SK-N-SH (cell line): ENCODE data around the gene CDK5RAP2. TPM values are rescaled to one million over a fixed set of nuclear protein-coding genes. Genes with fewer than 3 reads are reported as not detected.
A peak's percentile ranks its signal among the peaks of the same experiment; 100 is the strongest.

Source experiments
- CTCF ChIA-PET: fragments of 300-600, 350-600 bp; formaldehyde crosslinking; extraction: SDS; loops from one replicate; lab custom pipeline; 2021; lab: Yijun Ruan, JAX
- POLR2A ChIA-PET: fragments of 350-600 bp; sonication (Branson Sonifier 250); formaldehyde crosslinking; extraction: SDS; loops from one replicate; lab custom pipeline; 2020; ENCODE audit warnings: antibody characterized with exemption, inconsistent platforms; lab: Yijun Ruan, JAX
- DNase-seq: peaks from one replicate; pipeline ENCODE4 v3.0.0; 2012
- H2AFZ ChIP-seq: fragments of 200-600 bp; sonication (generic); 2 replicates; pipeline ENCODE4 v1.8.1; 2016; ENCODE audit warnings: antibody characterized with exemption, mild to moderate bottlenecking, low read depth
- H3F3A ChIP-seq: fragments of 200-600 bp; sonication (generic); replicated peaks from 2 replicates; pipeline ENCODE3; 2016; ENCODE audit warnings: antibody characterized with exemption, mild to moderate bottlenecking; ENCODE audit not compliant: insufficient read depth
- H3K27ac ChIP-seq, 2 experiments: fragments of 200-500 bp in 1 of 2; fragments of 200-600 bp in 1 of 2; sonication (Bioruptor generic) in 1 of 2; sonication (generic), shearing (Covaris generic) in 1 of 2; 2 replicates each; pipeline versions ENCODE4 v1.5.1 to v1.6.1; 2014 to 2016; ENCODE audit warnings: low read depth in 2 of 2, inconsistent platforms in 1 of 2, low read length in 1 of 2, mild to moderate bottlenecking in 1 of 2, mixed read lengths in 1 of 2
- H3K27me3 ChIP-seq: fragments of 200-600 bp; sonication (generic), shearing (Covaris generic); 2 replicates; pipeline ENCODE4 v1.6.1; 2016; ENCODE audit warnings: mixed run types; ENCODE audit not compliant: insufficient read depth
- H3K36me3 ChIP-seq, 2 experiments: fragments of 200-500 bp in 1 of 2; fragments of 200-600 bp in 1 of 2; sonication (Bioruptor generic) in 1 of 2; sonication (generic) in 1 of 2; replicated peaks in 1 of 2; 2 replicates each; pipeline versions ENCODE3 to v1.5.1; 2014 to 2016; ENCODE audit warnings: low read length in 1 of 2, mild to moderate bottlenecking in 1 of 2; ENCODE audit not compliant: insufficient read depth in 2 of 2, control insufficient read depth in 1 of 2
- H3K4me1 ChIP-seq, 2 experiments: fragments of 200-500 bp in 1 of 2; fragments of 200-600 bp in 1 of 2; sonication (Bioruptor generic) in 1 of 2; sonication (generic), shearing (Covaris generic) in 1 of 2; 2 replicates each; pipeline versions ENCODE4 v1.5.1 to v1.6.1; 2014 to 2016; ENCODE audit warnings: low read depth in 1 of 2, low read length in 1 of 2, mixed run types in 1 of 2; ENCODE audit not compliant: insufficient read depth in 2 of 2, control insufficient read depth in 1 of 2
- H3K4me2 ChIP-seq: fragments of 200-600 bp; sonication (generic), shearing (Covaris generic); 2 replicates; pipeline ENCODE4 v1.6.1; 2017; ENCODE audit warnings: mixed run types
- H3K4me3 ChIP-seq, 2 experiments: fragments of 200-500 bp in 1 of 2; fragments of 200-600 bp in 1 of 2; sonication (Bioruptor generic) in 1 of 2; sonication (generic), shearing (Covaris generic) in 1 of 2; 2 replicates each; pipeline versions ENCODE4 v1.5.1 to v1.8.1; 2014 to 2016; ENCODE audit warnings: low read depth in 2 of 2, inconsistent platforms in 1 of 2, low read length in 1 of 2, mild to moderate bottlenecking in 1 of 2, mixed read lengths in 1 of 2, moderate library complexity in 1 of 2
- H3K79me2 ChIP-seq: fragments of 200-600 bp; sonication (generic); 2 replicates; pipeline ENCODE4 v1.8.1; 2017; ENCODE audit warnings: mild to moderate bottlenecking; ENCODE audit not compliant: insufficient read depth
- H3K9ac ChIP-seq: fragments of 200-600 bp; sonication (generic); 2 replicates; pipeline ENCODE4 v1.6.1; 2017; ENCODE audit warnings: mixed run types
- H3K9me2 ChIP-seq: fragments of 200-600 bp; sonication (generic); 2 replicates; pipeline ENCODE4 v1.6.1; 2017; ENCODE audit warnings: mixed run types
- H3K9me3 ChIP-seq: fragments of 200-600 bp; sonication (generic); 2 replicates; pipeline ENCODE4 v1.6.1; 2017; ENCODE audit warnings: mixed run types, mild to moderate bottlenecking, moderate library complexity
- H4K20me1 ChIP-seq: fragments of 200-600 bp; sonication (generic); 2 replicates; pipeline ENCODE4 v1.6.1; 2017; ENCODE audit warnings: mild to moderate bottlenecking, mixed run types; ENCODE audit not compliant: insufficient read depth
- EP300 ChIP-seq, 2 experiments: IDR thresholded peaks; 2 replicates each; pipeline versions ENCODE4 v1.4.0 to v1.6.1; 2012; ENCODE audit warnings: borderline replicate concordance in 1 of 2, low read depth in 1 of 2, low read length in 1 of 2
- FOXJ3 ChIP-seq: sonication (generic); formaldehyde crosslinking; IDR thresholded peaks from 2 replicates; pipeline ENCODE4 v1.5.1; 2020; ENCODE audit warnings: mild to moderate bottlenecking, missing genetic modification reagents
- GATA2 ChIP-seq: sonication (generic); formaldehyde crosslinking; IDR thresholded peaks from 2 replicates; pipeline ENCODE4 v1.5.0; 2020; ENCODE audit warnings: mild to moderate bottlenecking, missing genetic modification reagents
- NFIC ChIP-seq: IDR thresholded peaks from 2 replicates; pipeline ENCODE4 v1.4.0; 2012; ENCODE audit warnings: borderline replicate concordance
- NRF1 ChIP-seq: IDR thresholded peaks from 2 replicates; pipeline ENCODE4 v1.6.1; 2012; ENCODE audit warnings: low read depth, mild to moderate bottlenecking, low read length
- RAD21 ChIP-seq: IDR thresholded peaks from 2 replicates; pipeline ENCODE4 v1.6.1; 2012; ENCODE audit warnings: mild to moderate bottlenecking, low read length
- RCOR1 ChIP-seq: fragments of 150-350 bp; IDR thresholded peaks from 2 replicates; pipeline ENCODE4 v1.6.1; 2017; ENCODE audit warnings: antibody characterized with exemption, low read length
- RFX5 ChIP-seq: IDR thresholded peaks from 2 replicates; pipeline ENCODE4 v1.6.1; 2012; ENCODE audit warnings: mild to moderate bottlenecking, improper control_type of control experiment, low read length
- RXRA ChIP-seq: IDR thresholded peaks from 2 replicates; pipeline ENCODE4 v1.4.0; 2012; ENCODE audit warnings: low read depth, mild to moderate bottlenecking, borderline replicate concordance
- SIN3A ChIP-seq: IDR thresholded peaks from 2 replicates; pipeline ENCODE4 v1.6.1; 2012; ENCODE audit warnings: low read depth, mild to moderate bottlenecking, low read length, moderate library complexity, borderline replicate concordance
- TCF12 ChIP-seq: IDR thresholded peaks from 2 replicates; pipeline ENCODE4 v1.4.0; 2012
- USF2 ChIP-seq: fragments of 150-350 bp; IDR thresholded peaks from 2 replicates; pipeline ENCODE4 v1.6.1; 2017; ENCODE audit warnings: antibody characterized with exemption, low read length, low read depth, borderline replicate concordance
- WGBS: methylation state at CpG from one replicate; pipeline ENCODE4 v1.1.6; 2017; ENCODE audit warnings: low lambda C conversion rate; 5-methylcytosine and 5-hydroxymethylcytosine counted together
- polyA plus RNA-seq, 3 experiments: library from polyadenylated mRNA; depleted of rRNA; stranded (reverse); fragments of >200 nt; gene quantifications; 2 replicates each; pipeline ENCODE4 v1.2.3, GENCODE V29; 2012
- TF ChIP-seq, protein P1 (sequence below): fragments of 150-350 bp; IDR thresholded peaks from 2 replicates; pipeline ENCODE4 v1.6.1; 2016; ENCODE audit warnings: mild to moderate bottlenecking, low read depth, low read length
- TF ChIP-seq, protein P2 (sequence below): IDR thresholded peaks from 2 replicates; pipeline ENCODE4 v1.4.0; 2012; ENCODE audit warnings: low read depth
- TF ChIP-seq, protein P3 (sequence below): IDR thresholded peaks from 2 replicates; pipeline ENCODE4; 2012

CDK5RAP2 gene
- polyA plus RNA-seq, 1 of the 3 experiments (the other 2 are of a cell fraction): 20.7 TPM

- Histone ChIP-seq H3K9me3 (no peaks in the 10 kb centered on the region), H3K27ac (peak overlapping the region in 1 of 2 experiments; percentile 34; a peak in 3 of 4 replicates), H3K79me2 (no peaks in the 10 kb centered on the region), H3K4me2 (no peak overlapping the region), H3K9me2 (no peaks in the 10 kb centered on the region), H2AFZ (no peak overlapping the region), H3F3A (peaks cover 11% of the 10 kb centered on the region), H3K4me1 (peaks cover 13 to 17% of the 10 kb centered on the region in 2 experiments; a peak in 3 of 4 replicates), H3K9ac (no peak overlapping the region), H3K27me3 (no peaks in the 10 kb centered on the region), H3K36me3 (peaks cover 10 to 61% of the 10 kb centered on the region in 2 experiments), H4K20me1 (no peaks in the 10 kb centered on the region), H3K4me3 (no peak overlapping the region)
- 0 out of 2 replicates have a peak, but pooled peaks have one; percentile 6 for TF ChIP-seq RCOR1
- TF ChIP-seq, protein P1, sequence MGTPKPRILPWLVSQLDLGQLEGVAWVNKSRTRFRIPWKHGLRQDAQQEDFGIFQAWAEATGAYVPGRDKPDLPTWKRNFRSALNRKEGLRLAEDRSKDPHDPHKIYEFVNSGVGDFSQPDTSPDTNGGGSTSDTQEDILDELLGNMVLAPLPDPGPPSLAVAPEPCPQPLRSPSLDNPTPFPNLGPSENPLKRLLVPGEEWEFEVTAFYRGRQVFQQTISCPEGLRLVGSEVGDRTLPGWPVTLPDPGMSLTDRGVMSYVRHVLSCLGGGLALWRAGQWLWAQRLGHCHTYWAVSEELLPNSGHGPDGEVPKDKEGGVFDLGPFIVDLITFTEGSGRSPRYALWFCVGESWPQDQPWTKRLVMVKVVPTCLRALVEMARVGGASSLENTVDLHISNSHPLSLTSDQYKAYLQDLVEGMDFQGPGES: no peak
- TF ChIP-seq USF2: no peak
- TF ChIP-seq RAD21: no peak
- no peak for TF ChIP-seq GATA2 (CRISPR knock-in tag)
- TF ChIP-seq EP300 (IDR thresholded peaks at IDR 0.05; ENCODE audit: borderline replicate concordance in 1 of 2, low read depth in 1 of 2, low read length in 1 of 2): no peak
- TF ChIP-seq, protein P2, sequence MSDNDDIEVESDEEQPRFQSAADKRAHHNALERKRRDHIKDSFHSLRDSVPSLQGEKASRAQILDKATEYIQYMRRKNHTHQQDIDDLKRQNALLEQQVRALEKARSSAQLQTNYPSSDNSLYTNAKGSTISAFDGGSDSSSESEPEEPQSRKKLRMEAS: no peak
- ChIA-PET POLR2A (no interaction called here), CTCF (interaction anchor here (0.7 kb wide), 1 partner anchor 22 kb away, joined by 3 read pairs; no protein-coding TSS in a partner anchor)
- WGBS: 88% methylated on average over 5 of the region's 5 CpGs
- DNase-seq: no peak
Measured at GRCh38 chr9:120536949-120537640, 42.9 kb downstream of the CDK5RAP2 start.

GRCh38 chr9:120536094-120536493 lies 43.9 kb downstream of the CDK5RAP2 start:
- 75% methylated on average over 6 of the region's 6 CpGs for WGBS
- peaks cover 13 to 17% of the 10 kb centered on the region in 2 experiments; a peak in 3 of 4 replicates for H3K4me1 ChIP-seq

More at GRCh38 chr9:120536094-120536493, 43.9 kb downstream of the CDK5RAP2 start:
- Histone ChIP-seq H3F3A (peaks cover 11% of the 10 kb centered on the region), H3K27me3 (no peaks in the 10 kb centered on the region), H3K4me3 (no peak overlapping the region), H3K36me3 (peaks cover 10 to 57% of the 10 kb centered on the region in 2 experiments), H3K9me2 (no peaks in the 10 kb centered on the region), H3K4me2 (no peak overlapping the region), H3K9me3 (no peaks in the 10 kb centered on the region), H3K27ac (peak overlapping the region in 1 of 2 experiments; percentile 13; a peak in 1 of 4 replicates), H2AFZ (no peak overlapping the region), H3K9ac (no peak overlapping the region), H3K79me2 (no peaks in the 10 kb centered on the region), H4K20me1 (no peaks in the 10 kb centered on the region)
- POLR2A ChIA-PET: no interaction called here
- TF ChIP-seq NFIC (no peak), TCF12 (no peak), SIN3A (no peak), NRF1 (no peak), RAD21 (no peak), RFX5 (no peak), FOXJ3 (CRISPR knock-in tag) (no peak), RXRA (no peak)
- TF ChIP-seq, protein P3, sequence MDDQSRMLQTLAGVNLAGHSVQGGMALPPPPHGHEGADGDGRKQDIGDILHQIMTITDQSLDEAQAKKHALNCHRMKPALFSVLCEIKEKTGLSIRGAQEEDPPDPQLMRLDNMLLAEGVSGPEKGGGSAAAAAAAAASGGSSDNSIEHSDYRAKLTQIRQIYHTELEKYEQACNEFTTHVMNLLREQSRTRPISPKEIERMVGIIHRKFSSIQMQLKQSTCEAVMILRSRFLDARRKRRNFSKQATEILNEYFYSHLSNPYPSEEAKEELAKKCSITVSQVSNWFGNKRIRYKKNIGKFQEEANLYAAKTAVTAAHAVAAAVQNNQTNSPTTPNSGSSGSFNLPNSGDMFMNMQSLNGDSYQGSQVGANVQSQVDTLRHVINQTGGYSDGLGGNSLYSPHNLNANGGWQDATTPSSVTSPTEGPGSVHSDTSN: no peak
- no peak for DNase-seq
- CTCF ChIA-PET: interaction anchor here (1.0 kb wide), 1 partner anchor 15 kb away, joined by 3 read pairs; no protein-coding TSS in a partner anchor
